Subcutaneous adipose tissue (tissue), 4 donors: ENCODE measurements around the gene PRDM9. TPM values are rescaled to one million over a fixed set of nuclear protein-coding genes. Genes with fewer than 3 reads are reported as not detected.

Source experiments
- CTCF ChIP-seq: fragments of 450-650 bp; IDR thresholded peaks from one replicate; pipeline ENCODE4 v1.5.1; 2016; ENCODE audit warnings: low read depth, mild to moderate bottlenecking, control low read depth, antibody characterized with exemption, moderate library complexity
- total RNA-seq, 4 donors: library from RNA; depleted of rRNA; stranded (reverse); fragments of >200 nt; gene quantifications; one replicate each; pipeline ENCODE4 v1.1.0, GENCODE V29; 2016

Gene PRDM9
- total RNA-seq, 4 donors from 2014 or later: not detected

GRCh38 chr5:23496576-23496975 is 10.8 kb upstream of the PRDM9 start:
- TF ChIP-seq CTCF: no peak

GRCh38 chr5:23506329-23507236 is 826 bp upstream of the PRDM9 start:
- no peak for TF ChIP-seq CTCF

GRCh38 chr5:23522553-23522952 is 15.1 kb downstream of the PRDM9 start:
- no peak for TF ChIP-seq CTCF

GRCh38 chr5:23523031-23523430 is 15.6 kb downstream of the PRDM9 start:
- TF ChIP-seq CTCF: no peak

- no peak for TF ChIP-seq CTCF
Measured at GRCh38 chr5:23523998-23524397, 16.6 kb downstream of the PRDM9 start.

DNA sequence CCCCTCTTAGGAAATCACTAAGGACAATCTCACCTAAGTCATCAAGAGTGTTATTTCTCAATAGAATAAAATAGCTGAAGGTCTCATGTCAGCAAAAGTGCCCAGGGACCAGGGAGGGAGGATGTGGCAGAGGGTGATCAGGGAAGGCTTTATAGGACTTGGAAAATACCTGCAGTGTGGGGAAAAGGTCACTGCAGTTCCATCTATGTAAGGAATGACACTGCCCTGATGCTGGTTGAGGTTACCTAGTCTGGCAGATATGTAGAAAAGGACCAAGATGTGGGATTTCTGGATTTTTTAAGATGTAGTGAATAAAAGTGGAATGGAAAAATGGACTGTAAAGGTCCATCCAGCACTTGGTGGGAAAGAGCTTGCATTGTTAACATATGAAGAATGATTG is 18.3 kb downstream of the PRDM9 start:
- no peak for TF ChIP-seq CTCF

GRCh38 chr5:23528677-23529076 is 21.3 kb downstream of the PRDM9 start:
- no peak for TF ChIP-seq CTCF
